GM19438 (cell line): ENCODE measurements around the gene CFAP74.

Source experiments
- ATAC-seq: cut with Tn5 transposase; IDR thresholded peaks from one replicate; pipeline ENCODE4 v1.9.1; 2021; ENCODE audit warnings: low read depth; ENCODE audit not compliant: unreplicated experiment

Gene CFAP74

GRCh38 chr1:2022063-2022770 lies 18.6 kb upstream of the CFAP74 start:
- no peak for ATAC-seq

- no peak for ATAC-seq
Observed at GRCh38 chr1:2021550-2021949, 18.0 kb upstream of the CFAP74 start.

- no peak for ATAC-seq
Observed at GRCh38 chr1:2020310-2020655, 16.7 kb upstream of the CFAP74 start.

GRCh38 chr1:2019571-2020309 lies 16.2 kb upstream of the CFAP74 start:
- no peak for ATAC-seq

GRCh38 chr1:2019172-2019543 lies 15.6 kb upstream of the CFAP74 start, which contains the start of gene GABRD:
Gene GABRD, plus strand, starts transcription at chr1:2019345. Its CDS starts 79 bp downstream, at chr1:2019424.
- ATAC-seq, result no peak

GRCh38 chr1:2018217-2019171 lies 14.9 kb upstream of the CFAP74 start:
- no peak for ATAC-seq

- ATAC-seq, result no peak
Observed at GRCh38 chr1:2016123-2016522, 12.5 kb upstream of the CFAP74 start.

GRCh38 chr1:2014741-2015735 lies 11.5 kb upstream of the CFAP74 start:
- ATAC-seq, result no peak

- ATAC-seq, result no peak
Observed at GRCh38 chr1:2014181-2014580, 10.6 kb upstream of the CFAP74 start.

- no peak for ATAC-seq
Observed at GRCh38 chr1:2009101-2010053, 5.8 kb upstream of the CFAP74 start.

GRCh38 chr1:2004856-2005255 lies 1.3 kb upstream of the CFAP74 start:
- ATAC-seq, result no peak

- no peak for ATAC-seq
Observed at GRCh38 chr1:2001773-2002411, 1.7 kb downstream of the CFAP74 start.

GRCh38 chr1:2000850-2001249 lies 2.7 kb downstream of the CFAP74 start:
- no peak for ATAC-seq

GRCh38 chr1:2000432-2000831 lies 3.2 kb downstream of the CFAP74 start:
- no peak for ATAC-seq

GRCh38 chr1:1997576-1997975 lies 6.0 kb downstream of the CFAP74 start:
- ATAC-seq, result no peak

- ATAC-seq, result no peak
Observed at GRCh38 chr1:1996207-1996651, 7.4 kb downstream of the CFAP74 start.

GRCh38 chr1:1994536-1994935 lies 9.1 kb downstream of the CFAP74 start:
- no peak for ATAC-seq

GRCh38 chr1:1990222-1990621 lies 13.4 kb downstream of the CFAP74 start:
- no peak for ATAC-seq
